A549 (cell line): ENCODE results near the gene MYLK.

Source experiments
- EHMT2 ChIP-seq: fragments of 200-600 bp; sonication (generic); IDR thresholded peaks from 2 replicates; pipeline ENCODE4 v1.6.1; 2016; ENCODE audit warnings: antibody characterized with exemption, low read depth, mild to moderate bottlenecking, moderate library complexity
- EP300 ChIP-seq, 2 experiments: fragments of >200 bp; sonication (Bioruptor Twin); formaldehyde crosslinking; IDR thresholded peaks; 2 replicates in 1 of 2; 3 replicates in 1 of 2; pipeline ENCODE4 v1.6.1; 2016 to 2017
- FOXS1 ChIP-seq: fragments of 250-450 bp; sonication (Bioruptor Pico); IDR thresholded peaks from 2 replicates; pipeline ENCODE4 v1.5.0; 2020; ENCODE audit warnings: mild to moderate bottlenecking, moderate library complexity
- HDAC2 ChIP-seq: fragments of 200-600 bp; sonication (generic); IDR thresholded peaks from 2 replicates; pipeline ENCODE4 v1.6.1; 2016
- MAFK ChIP-seq: fragments of 450-650 bp; IDR thresholded peaks from 2 replicates; pipeline ENCODE4 v1.6.1; 2014; ENCODE audit not compliant: partially characterized antibody
- NFE2L2 ChIP-seq: fragments of 150-350 bp; conservative IDR thresholded peaks from 2 replicates; pipeline ENCODE4 v1.6.1; 2014; ENCODE audit warnings: low read length
- POLR2A ChIP-seq: IDR thresholded peaks from 2 replicates; pipeline ENCODE4 v1.6.1; 2012; ENCODE audit warnings: mild to moderate bottlenecking, low read length
- RAD21 ChIP-seq, 2 experiments: fragments of >200 bp in 1 of 2; sonication (Bioruptor Twin) in 1 of 2; formaldehyde crosslinking in 1 of 2; IDR thresholded peaks in 1 of 2; conservative IDR thresholded peaks in 1 of 2; 2 replicates in 1 of 2; 3 replicates in 1 of 2; pipeline ENCODE4 v1.6.1; 2012 to 2018; ENCODE audit warnings: inconsistent platforms in 1 of 2
- RNF2 ChIP-seq: fragments of 200-600 bp; sonication (generic); IDR thresholded peaks from 2 replicates; pipeline ENCODE4 v1.6.1; 2016; ENCODE audit warnings: low read depth, mild to moderate bottlenecking, antibody characterized with exemption, moderate library complexity, borderline replicate concordance
- SREBF2 ChIP-seq: fragments of 450-650 bp; IDR thresholded peaks from 2 replicates; pipeline ENCODE4 v1.6.1; 2014; ENCODE audit warnings: mild to moderate bottlenecking, moderate library complexity
- ZC3H11A ChIP-seq: fragments of 450-650 bp; IDR thresholded peaks from 2 replicates; pipeline ENCODE4 v1.6.1; 2014; ENCODE audit warnings: antibody characterized with exemption, mild to moderate bottlenecking
- TF ChIP-seq, protein P1 (sequence below): fragments of >200 bp; sonication (Bioruptor Twin); formaldehyde crosslinking; IDR thresholded peaks from 3 replicates; pipeline ENCODE4 v1.5.1; 2016

DNA sequence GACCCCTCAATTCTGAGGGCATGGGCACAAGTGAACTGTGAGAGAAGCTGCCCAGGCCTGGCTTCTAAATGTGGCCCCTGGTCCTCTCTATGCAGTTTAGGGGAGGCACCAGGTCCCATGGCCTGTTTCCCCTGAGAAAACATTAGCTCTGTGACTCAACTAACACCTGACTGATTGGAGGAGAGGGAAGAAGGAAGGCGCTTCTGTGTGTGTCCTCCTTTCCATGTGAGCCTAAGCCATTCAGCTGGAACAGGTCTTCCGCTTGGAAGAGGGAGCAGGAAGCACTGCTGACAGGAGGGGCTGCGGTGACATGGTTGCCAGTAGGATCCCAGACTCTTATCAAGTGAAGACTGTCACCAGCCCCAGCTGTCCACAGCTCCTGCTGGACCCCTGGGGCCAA, 79.5 kb downstream of the MYLK start:
- TF ChIP-seq, protein P1, sequence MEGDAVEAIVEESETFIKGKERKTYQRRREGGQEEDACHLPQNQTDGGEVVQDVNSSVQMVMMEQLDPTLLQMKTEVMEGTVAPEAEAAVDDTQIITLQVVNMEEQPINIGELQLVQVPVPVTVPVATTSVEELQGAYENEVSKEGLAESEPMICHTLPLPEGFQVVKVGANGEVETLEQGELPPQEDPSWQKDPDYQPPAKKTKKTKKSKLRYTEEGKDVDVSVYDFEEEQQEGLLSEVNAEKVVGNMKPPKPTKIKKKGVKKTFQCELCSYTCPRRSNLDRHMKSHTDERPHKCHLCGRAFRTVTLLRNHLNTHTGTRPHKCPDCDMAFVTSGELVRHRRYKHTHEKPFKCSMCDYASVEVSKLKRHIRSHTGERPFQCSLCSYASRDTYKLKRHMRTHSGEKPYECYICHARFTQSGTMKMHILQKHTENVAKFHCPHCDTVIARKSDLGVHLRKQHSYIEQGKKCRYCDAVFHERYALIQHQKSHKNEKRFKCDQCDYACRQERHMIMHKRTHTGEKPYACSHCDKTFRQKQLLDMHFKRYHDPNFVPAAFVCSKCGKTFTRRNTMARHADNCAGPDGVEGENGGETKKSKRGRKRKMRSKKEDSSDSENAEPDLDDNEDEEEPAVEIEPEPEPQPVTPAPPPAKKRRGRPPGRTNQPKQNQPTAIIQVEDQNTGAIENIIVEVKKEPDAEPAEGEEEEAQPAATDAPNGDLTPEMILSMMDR, result no peak
- TF ChIP-seq ZC3H11A (no peak), SREBF2 (no peak), RAD21 (conservative IDR thresholded peaks at IDR 0.05 in 1 of 2, IDR thresholded peaks at IDR 0.05 in 1 of 2) (no peak), EHMT2 (no peak), FOXS1 (no peak), NFE2L2 (no peak), HDAC2 (no peak), EP300 (IDR thresholded peaks at IDR 0.05) (no peak), POLR2A (no peak), MAFK (no peak), RNF2 (no peak)
